Raji (cell line): ENCODE results near the gene HOXA5.

ENCODE experiments used
- POLR2A ChIP-seq: IDR thresholded peaks from 2 replicates; pipeline ENCODE4 v1.6.1; 2011; ENCODE audit warnings: low read depth, low read length, control low read depth; ENCODE audit not compliant: insufficient read depth

The HOXA5 gene

GRCh38 chr7:27094304-27095049 lies 49.0 kb downstream of the HOXA5 start:
- no peak for TF ChIP-seq POLR2A

- TF ChIP-seq POLR2A = no peak
Measured at GRCh38 chr7:27093184-27093895, 50.1 kb downstream of the HOXA5 start.

GRCh38 chr7:27092819-27093110 lies 50.7 kb downstream of the HOXA5 start:
- TF ChIP-seq POLR2A = no peak

DNA sequence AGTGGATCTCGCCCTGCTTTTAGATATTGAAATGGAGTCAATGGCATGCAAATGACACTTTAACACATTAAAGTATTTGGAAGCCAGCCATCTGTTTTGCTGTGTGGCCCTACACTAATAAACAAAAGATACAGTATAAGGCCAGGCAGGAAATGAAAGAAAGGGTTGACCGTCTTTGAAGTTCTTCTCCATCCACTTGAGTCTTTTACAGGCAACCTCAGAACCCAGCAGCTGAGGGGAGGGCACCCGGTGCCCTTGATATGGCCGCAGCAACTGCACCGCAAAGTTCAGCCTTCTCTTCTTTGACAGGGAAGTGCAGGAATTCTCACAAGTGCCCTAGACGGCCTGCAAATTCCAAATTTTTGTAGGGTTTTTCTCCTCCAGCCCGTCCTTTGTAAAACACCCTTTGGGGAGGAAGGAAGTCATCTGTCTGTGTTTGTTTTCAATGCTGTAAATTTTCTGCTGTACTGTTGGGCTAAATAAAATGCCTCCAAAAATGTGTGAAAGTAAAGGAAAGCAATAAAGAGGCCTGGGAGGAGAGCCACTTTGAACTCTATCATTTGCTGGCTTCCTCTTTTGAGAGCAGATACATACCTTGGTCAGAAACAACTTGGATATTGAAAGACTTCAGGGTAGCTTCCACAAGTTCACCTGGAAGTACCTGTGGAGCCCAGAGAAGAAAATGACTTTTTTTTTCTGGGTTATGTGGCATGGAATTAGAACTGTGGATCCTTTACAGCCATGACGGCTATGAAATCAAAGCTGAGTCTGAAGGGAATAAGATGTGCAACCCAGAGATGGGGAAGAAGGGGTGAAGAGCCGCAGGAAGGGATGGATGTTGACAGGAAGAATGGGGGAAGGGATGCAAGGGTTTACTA lies 51.3 kb downstream of the HOXA5 start:
- no peak for TF ChIP-seq POLR2A

DNA sequence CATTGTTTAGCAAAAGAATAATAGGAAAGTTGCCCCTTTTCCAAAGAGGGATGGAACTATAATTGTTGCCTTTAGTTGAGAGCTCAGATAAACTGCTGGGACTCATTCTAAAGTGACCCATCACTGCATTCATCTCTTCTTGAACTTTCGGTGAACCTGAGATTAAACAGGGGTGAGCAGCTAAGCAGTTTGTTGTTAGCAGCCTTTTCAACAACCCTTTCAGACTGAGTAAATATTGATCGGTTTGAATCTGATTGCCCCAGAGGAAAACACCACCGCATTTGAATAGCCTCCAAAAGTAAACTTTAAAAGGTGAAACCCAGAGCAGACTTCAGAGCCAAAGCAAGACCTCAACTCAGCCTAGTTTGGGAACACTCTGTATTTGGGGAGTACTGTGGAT lies 52.4 kb downstream of the HOXA5 start:
- TF ChIP-seq POLR2A = no peak
